ENCODE data around the gene SREK1IP1.
"Not testable (repeated sequence)": the region's sequence is repeated elsewhere in the genome, so short reads cannot be mapped to it uniquely, and the experiment has no call there.

SREK1IP1 gene

GRCh38 chr5:64763948-64764503, 4.5 kb downstream of the SREK1IP1 start:
- no peak for DNase-seq

GRCh38 chr5:64759960-64760660, 8.4 kb downstream of the SREK1IP1 start:
- DNase-seq: no peak

DNA sequence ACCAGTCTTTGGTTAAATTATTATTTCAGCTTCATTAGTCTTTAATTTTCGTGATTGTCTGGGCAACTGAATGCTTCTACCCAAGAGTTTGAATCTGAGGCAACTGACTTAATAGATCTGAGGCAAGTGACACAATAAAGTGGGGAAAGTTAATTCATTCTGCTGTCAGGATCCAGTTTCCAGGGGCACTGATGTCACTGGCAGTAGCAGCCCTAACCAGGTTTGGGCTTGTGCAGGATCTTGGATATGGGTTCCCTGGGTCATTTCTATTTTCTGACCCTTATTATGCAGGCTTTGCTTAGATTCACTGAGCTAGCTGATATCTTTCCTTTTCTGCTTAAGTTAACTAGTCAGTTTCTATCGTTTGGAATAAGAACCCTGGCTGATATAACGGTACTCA, 9.6 kb downstream of the SREK1IP1 start:
- no peak for DNase-seq

GRCh38 chr5:64754066-64754465, 14.4 kb downstream of the SREK1IP1 start:
- no peak for DNase-seq

GRCh38 chr5:64749385-64749784, 19.1 kb downstream of the SREK1IP1 start:
- no peak for DNase-seq

- no peak for DNase-seq
Measured at GRCh38 chr5:64746446-64746845, 22.0 kb downstream of the SREK1IP1 start.

- no peak for DNase-seq
Measured at GRCh38 chr5:64744914-64745313, 23.6 kb downstream of the SREK1IP1 start.

- no peak for DNase-seq
Measured at GRCh38 chr5:64742821-64743220, 25.7 kb downstream of the SREK1IP1 start.

GRCh38 chr5:64742411-64742810, 26.1 kb downstream of the SREK1IP1 start:
- no peak for DNase-seq

DNA sequence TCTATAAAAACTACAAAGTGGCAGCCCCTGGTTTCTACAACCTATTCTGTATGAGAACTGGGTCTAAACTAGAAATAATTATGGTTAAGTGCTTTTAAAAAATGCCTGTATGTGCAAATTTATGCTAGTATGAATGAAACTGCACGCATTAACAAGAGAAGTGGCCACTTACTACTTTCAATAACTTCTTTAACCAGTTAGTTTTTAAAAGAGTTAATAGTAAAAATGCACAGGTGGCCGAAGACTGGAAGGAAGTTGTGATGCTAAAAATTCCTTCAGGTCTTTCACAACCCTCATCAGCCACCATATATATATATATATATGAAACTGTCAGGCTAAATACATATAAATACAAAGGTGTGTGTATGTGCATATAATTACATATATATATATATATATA, 41.3 kb downstream of the SREK1IP1 start:
- DNase-seq: no peak

DNA sequence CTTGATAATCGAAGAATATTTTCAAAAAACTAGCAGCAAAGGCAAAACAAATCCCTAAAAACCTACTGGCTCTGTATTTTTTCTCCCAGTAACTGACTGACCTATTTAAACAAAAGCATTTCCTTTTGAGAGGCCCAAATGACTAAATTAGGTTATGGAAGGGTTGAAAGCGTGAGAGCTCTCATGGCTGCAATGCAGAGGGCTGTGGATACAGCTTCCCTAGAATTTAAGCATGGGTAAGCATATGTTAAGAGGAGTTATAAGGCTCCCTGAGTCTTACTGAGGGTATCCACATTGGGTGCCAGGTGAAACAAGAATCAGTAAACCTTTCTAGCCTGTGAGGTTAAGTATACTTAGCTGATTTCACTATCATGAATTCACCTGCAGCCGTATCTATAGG, 45.9 kb downstream of the SREK1IP1 start:
- DNase-seq: no peak

- DNase-seq: not testable (repeated sequence)
Measured at GRCh38 chr5:64714495-64714894, 54.0 kb downstream of the SREK1IP1 start.

DNA sequence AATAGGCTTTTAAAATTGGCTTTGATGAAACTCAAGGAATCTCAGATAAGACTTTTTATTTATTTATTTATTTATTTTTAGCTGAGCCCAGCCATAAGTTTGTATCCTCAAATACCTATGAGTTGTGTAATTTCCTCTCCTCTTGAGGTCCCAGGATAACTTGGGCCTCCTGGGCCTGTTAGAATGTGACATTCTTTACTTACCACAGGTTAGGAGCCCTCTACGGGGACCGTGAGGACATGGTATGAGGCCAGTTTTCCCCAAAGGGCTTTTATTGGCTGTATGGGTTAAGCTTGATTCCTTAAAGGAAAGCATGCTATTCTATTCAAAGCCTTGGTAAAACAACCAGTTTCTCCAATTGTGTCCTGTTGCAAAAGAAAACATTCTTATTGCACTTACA, 61.3 kb downstream of the SREK1IP1 start:
- no peak for DNase-seq

DNA sequence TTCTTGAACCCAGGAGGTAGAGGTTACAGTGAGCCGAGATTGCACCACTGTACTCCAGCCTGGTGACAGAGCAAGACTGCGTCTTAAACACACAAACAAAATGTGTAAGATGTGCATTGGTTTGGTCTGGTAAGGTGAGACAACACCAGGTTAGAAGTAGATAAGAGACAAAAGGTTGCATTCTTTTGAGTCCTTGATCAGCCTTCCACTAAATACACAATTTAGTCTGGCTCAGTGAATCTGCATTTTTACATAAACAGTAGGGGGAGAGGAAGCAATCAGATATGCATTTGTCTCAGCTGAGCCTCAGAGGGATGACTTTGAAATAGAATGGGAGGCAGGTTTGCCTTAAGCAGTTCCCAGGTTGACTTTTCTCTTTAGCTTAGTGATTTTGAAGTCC, 62.4 kb downstream of the SREK1IP1 start:
- not testable (repeated sequence) for DNase-seq

DNA sequence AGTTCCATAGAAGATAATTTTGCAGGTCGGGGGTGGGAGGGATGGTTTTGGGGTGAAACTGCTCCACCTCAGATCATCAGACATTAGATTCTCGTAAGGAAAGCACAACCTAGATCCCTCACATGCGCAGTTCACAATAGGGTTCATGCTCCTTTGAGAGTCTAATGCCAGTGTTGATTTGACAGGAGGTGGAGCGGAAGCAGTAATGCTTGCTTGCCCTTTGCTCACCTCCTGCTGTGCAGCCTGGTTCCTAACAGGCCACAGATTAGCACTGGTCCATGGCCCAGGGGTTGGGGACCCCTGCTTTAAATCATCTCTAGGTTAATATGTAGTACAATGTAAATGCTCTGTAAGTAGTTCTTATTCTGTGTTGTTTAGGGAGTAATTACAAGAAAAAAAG, 67.7 kb downstream of the SREK1IP1 start:
- no peak for DNase-seq

DNA sequence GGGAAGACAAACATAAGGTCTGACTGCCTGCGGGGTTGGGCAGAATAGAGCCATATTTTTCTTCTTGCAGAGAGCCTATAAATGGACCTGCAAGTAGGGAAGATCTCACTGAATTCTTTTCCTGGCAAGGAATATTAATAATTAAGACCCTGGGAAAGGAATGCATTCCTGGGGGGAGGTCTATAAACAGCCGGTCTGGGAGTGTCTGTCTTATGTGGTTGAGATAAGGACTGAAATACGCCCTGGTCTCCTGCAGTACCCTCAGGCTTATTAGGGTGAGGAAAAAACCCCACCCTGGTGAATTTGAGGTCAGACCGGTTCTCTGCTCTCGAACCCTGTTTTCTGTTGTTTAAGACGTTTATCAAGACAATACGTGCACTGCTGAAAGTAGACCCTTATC, 72.1 kb downstream of the SREK1IP1 start:
- not testable (repeated sequence) for DNase-seq

- DNase-seq: no peak
Measured at GRCh38 chr5:64693636-64694035, 74.9 kb downstream of the SREK1IP1 start.

DNA sequence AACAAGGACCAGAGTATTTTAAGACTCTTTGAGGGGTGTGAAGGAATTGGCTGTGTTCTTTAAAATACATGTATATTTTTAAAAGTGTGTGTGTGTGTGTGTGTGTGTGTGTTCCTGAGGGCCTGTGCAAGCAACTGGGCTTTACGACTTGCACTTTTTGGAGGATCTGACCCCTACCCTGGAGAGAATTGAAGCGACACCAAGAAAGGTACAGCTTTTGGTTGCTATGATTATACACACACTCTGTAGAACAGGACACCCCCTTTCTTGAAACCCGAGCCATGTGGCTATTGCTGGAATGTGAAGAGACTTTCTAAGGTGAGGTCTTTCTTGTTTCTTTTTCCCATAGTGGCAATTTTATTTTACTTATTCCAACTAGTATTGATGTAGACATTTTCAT, 77.2 kb downstream of the SREK1IP1 start:
- DNase-seq: no peak

DNA sequence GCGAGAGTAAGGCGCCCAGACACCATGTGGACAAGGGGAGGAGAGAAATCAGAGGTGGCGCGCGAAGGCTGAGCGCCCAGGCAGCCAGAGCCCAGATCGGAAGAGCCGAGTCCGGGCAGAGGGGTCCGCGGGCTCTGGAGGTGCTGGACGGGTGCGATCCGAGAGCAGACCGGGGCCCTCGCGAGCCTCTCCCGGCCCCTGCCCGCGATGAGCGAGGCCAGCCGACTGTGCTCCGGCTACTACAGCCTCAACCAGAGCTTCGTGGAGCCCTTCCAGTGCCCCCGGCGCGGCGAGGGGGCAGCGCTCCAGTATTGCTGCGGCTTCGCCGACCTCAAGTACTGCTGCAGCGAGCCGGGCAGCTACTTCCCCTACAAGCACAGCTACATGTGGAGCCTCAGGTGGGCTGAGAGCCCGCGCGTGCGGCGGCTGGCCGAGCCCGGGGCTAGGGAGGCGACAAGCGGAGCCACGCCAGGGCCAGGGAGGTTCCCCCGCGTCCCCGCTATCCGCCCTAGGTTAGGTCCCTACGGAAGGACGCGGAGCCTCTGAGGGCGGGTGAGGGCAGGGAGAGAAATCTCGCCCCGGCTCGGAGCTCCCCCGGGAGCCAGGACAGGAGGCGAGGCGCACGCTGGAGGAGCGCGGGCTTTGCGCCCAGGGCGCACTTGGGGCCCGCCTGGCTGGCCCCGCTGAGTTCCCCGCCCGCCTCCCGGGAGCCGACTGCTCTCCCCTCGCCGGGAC, 77.9 kb downstream of the SREK1IP1 start, which contains the start of gene SHISAL2B:
Gene SHISAL2B, plus strand, starts transcription at position 87 of the 735 bp plus-strand sequence. Its CDS starts 121 bp downstream, at position 208.
- no peak for DNase-seq

GRCh38 chr5:64690104-64690416, 78.4 kb downstream of the SREK1IP1 start:
- no peak for DNase-seq

- no peak for DNase-seq
Measured at GRCh38 chr5:64688965-64689364, 79.5 kb downstream of the SREK1IP1 start.

- DNase-seq: no peak
Measured at GRCh38 chr5:64688391-64688790, 80.1 kb downstream of the SREK1IP1 start.

- no peak for DNase-seq
Measured at GRCh38 chr5:64685866-64686265, 82.6 kb downstream of the SREK1IP1 start.

DNA sequence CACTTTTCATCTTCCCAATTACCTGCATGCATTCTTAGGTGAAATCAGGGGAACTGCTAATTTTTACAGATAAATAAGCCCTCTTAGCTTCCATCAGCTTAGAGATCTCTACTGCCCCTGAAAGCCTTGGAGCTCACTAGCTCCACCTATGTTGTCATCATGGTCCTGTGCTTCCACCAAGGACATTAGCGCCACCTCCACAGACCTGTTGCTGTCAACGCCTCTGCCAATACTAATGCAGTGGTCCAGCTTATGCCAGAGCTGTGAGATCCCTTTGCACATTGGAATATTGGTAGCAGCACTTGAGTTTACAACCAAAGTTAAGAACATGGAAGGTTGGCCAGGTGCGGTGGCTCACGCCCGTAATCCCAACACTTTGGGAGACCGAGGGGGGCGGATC, 85.9 kb downstream of the SREK1IP1 start:
- no peak for DNase-seq
